ENCODE results near the gene DDX27. TPM values are rescaled to one million over a fixed set of nuclear protein-coding genes. Genes with fewer than 3 reads are reported as not detected.

The DDX27 gene
- total and polyA plus RNA-seq, 2 experiments from 2014 or later, result 25.3 to 27.8 TPM

DNA sequence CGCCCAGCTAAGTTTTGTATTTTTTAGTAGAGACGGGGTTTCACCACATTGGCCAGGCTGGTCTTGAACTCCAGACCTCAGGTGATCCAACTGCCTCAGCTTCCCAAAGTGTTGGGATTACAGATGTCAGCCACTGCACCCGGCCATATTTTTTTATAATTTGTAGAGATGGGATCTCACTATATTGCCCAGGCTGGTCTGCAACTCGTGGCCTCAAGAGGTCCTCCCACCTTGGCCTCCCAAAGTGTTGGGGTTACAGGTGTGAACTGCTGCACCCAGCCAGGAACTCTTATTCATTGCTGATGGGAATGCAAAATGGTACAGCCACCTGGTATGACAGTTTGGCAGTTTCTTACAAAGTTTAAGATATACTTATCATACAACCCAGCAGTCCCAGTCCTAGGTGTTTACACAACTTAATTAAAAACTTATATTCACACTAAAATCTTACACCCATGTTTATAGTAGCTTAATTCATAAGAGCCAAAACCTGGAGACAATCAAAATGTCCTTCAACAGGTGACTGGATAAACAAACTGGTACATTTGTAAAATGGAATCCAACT lies 19.4 kb upstream of the DDX27 start:
- no peaks in the 10 kb centered on the region for H3K4me1 ChIP-seq (ENCODE audit: low read depth)
- no peak for DNase-seq (ENCODE audit: low read depth in 1 of 2, low spot score in 1 of 2)
- H3K9me3 ChIP-seq (ENCODE audit: low read depth), result no peaks in the 10 kb centered on the region
- no peak overlapping the region for H3K27ac ChIP-seq
- TF ChIP-seq, protein P1, sequence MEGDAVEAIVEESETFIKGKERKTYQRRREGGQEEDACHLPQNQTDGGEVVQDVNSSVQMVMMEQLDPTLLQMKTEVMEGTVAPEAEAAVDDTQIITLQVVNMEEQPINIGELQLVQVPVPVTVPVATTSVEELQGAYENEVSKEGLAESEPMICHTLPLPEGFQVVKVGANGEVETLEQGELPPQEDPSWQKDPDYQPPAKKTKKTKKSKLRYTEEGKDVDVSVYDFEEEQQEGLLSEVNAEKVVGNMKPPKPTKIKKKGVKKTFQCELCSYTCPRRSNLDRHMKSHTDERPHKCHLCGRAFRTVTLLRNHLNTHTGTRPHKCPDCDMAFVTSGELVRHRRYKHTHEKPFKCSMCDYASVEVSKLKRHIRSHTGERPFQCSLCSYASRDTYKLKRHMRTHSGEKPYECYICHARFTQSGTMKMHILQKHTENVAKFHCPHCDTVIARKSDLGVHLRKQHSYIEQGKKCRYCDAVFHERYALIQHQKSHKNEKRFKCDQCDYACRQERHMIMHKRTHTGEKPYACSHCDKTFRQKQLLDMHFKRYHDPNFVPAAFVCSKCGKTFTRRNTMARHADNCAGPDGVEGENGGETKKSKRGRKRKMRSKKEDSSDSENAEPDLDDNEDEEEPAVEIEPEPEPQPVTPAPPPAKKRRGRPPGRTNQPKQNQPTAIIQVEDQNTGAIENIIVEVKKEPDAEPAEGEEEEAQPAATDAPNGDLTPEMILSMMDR (IDR thresholded peaks at IDR 0.05; ENCODE audit: low read depth, low read length), result no peak
- no peak overlapping the region for H3K4me3 ChIP-seq
- H3K36me3 ChIP-seq, result no peaks in the 10 kb centered on the region
- H3K27me3 ChIP-seq, result no peaks in the 10 kb centered on the region

DNA sequence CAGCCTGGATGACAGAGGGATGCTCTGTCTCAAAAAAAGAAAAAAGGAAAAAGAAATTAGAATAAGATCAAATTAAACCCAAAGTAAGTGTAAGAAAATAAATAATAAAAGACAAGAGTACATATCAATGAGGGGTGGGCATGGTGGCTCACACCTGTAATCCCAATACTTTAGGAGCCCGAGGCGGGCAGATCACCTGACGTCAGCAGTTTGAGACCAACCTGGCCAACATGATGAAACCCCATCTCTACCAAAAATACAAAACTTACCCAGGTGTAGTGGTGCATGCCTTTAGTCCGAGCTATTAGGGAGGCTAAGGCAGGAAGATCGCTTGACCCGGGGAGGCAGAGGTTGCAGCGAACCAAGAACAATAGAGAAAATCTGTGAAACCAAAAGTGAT lies 16.2 kb upstream of the DDX27 start:
- H3K27me3 ChIP-seq, result no peaks in the 10 kb centered on the region

DNA sequence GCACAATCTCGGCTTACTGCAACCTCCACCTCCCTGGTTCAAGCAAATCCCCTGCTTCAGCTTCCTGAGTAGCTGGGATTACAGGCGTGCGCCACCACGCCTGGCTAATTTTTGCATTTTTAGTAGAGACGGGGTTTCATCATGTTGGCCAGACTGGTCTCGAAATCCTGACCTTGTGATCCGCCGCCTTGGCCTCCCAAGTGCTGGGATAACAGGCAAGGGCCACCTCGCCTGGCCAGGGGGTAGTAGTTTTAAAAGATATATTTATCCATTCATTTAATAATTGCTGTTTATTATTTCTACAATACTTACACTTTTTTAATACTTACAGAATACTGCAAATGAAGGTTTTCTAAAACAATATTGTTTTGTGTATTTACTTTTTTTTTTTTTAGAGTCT lies 15.5 kb upstream of the DDX27 start:
- H3K27me3 ChIP-seq, result no peaks in the 10 kb centered on the region
- H3K4me1 ChIP-seq (ENCODE audit: low read depth), result no peaks in the 10 kb centered on the region
- H3K9me3 ChIP-seq (ENCODE audit: low read depth), result no peaks in the 10 kb centered on the region
- no peak for DNase-seq (ENCODE audit: low read depth in 1 of 2, low spot score in 1 of 2)
- H3K27ac ChIP-seq, result no peak overlapping the region
- no peaks in the 10 kb centered on the region for H3K36me3 ChIP-seq
- TF ChIP-seq, protein P1 (IDR thresholded peaks at IDR 0.05; ENCODE audit: low read depth, low read length), result no peak
- H3K4me3 ChIP-seq, result no peak overlapping the region

More for the DNA sequence above, 16.2 kb upstream of the DDX27 start:
- Histone ChIP-seq H3K27ac (no peak overlapping the region), H3K4me3 (no peak overlapping the region), H3K4me1 (ENCODE audit: low read depth) (no peaks in the 10 kb centered on the region), H3K36me3 (no peaks in the 10 kb centered on the region), H3K9me3 (ENCODE audit: low read depth) (no peaks in the 10 kb centered on the region)
- TF ChIP-seq, protein P1 (IDR thresholded peaks at IDR 0.05; ENCODE audit: low read depth, low read length), result no peak
- no peak for DNase-seq (ENCODE audit: low read depth in 1 of 2, low spot score in 1 of 2)

DNA sequence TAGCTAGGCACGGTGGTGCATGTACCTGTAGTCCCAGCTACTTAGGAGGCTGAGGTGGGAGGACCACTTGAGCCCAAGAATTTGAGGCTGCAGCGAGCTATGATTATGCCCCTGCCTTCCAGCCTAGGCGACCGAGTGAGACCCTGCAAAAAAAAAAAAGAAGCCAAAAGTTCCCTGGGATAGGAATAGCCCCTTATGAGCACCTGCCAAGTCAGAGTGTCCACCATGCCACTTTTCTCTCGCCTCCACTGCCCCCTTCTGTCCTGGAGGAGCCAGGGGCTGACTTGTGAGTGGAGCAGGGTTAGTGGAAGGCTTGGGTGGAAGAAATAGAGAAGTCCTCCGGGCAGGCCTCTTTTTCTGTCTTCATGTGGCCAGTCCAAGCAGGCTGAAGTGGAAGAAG lies 12.1 kb upstream of the DDX27 start:
- H3K4me1 ChIP-seq (ENCODE audit: low read depth), result no peaks in the 10 kb centered on the region
- H3K27me3 ChIP-seq, result no peaks in the 10 kb centered on the region
- no peaks in the 10 kb centered on the region for H3K9me3 ChIP-seq (ENCODE audit: low read depth)
- no peak overlapping the region for H3K27ac ChIP-seq
- TF ChIP-seq, protein P1 (IDR thresholded peaks at IDR 0.05; ENCODE audit: low read depth, low read length), result no peak
- H3K36me3 ChIP-seq, result no peaks in the 10 kb centered on the region
- no peak for DNase-seq (ENCODE audit: low read depth in 1 of 2, low spot score in 1 of 2)
- no peak overlapping the region for H3K4me3 ChIP-seq

DNA sequence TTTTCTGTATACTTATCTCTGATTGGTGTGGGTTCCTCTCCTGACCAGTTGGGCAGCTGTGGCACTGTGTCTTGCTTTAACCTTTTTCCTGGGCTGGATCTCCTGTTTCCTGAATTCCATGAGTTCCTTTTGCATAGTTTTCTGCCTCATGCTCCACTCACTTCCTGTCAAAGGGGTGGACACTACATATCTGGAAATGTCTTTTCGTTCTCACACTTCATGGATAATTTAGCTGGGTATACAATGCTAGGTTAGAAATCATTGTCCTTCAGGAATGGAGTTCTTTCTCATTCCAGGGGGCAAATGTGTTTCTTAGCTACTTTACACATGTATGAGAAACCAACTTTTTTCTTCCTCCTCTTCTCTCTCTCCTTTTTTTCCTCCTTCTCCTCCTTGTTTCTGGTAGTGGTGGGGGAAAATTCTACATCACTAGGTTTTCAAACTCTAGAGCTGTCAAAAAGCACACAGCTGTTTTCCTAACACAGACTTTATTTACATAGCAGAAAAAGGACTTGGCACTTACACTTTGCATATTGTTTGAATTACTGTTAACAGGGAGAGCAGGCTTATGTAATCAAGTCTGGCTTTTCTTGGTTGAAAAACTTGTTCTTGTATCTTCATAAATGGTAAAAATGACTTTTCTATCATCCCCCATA lies 9.0 kb upstream of the DDX27 start:
- no peaks in the 10 kb centered on the region for H3K4me1 ChIP-seq (ENCODE audit: low read depth)
- no peak overlapping the region for H3K4me3 ChIP-seq
- H3K27ac ChIP-seq, result no peak overlapping the region
- no peaks in the 10 kb centered on the region for H3K36me3 ChIP-seq
- H3K9me3 ChIP-seq (ENCODE audit: low read depth), result no peaks in the 10 kb centered on the region
- TF ChIP-seq, protein P1 (IDR thresholded peaks at IDR 0.05; ENCODE audit: low read depth, low read length), result no peak
- no peak for DNase-seq (ENCODE audit: low read depth in 1 of 2, low spot score in 1 of 2)
- H3K27me3 ChIP-seq, result no peaks in the 10 kb centered on the region
